K562 (cell line): Measurements from ENCODE around the gene SLC35A4. TPM values are rescaled to one million over a fixed set of nuclear protein-coding genes. Genes with fewer than 3 reads are reported as not detected.

Experiments
- ATAC-seq: fragments of 200-7000 bp; cut with Tn5 transposase; 3 replicates; pipeline ENCODE4 v1.9.1; 2020; ENCODE audit warnings: moderate library complexity
- BruUV-seq: library from RNA; stranded (reverse); fragments of 400-500 nt; replicated peaks from 2 replicates; lab custom pipeline; 2021; lab: Mats Ljungman, UMichigan
- CTCF ChIA-PET: fragments of 300-600 bp; formaldehyde crosslinking; extraction: SDS; loops from one replicate; lab custom pipeline; 2021; ENCODE audit warnings: low intra/inter-chr PET ratio; lab: Yijun Ruan, JAX
- POLR2A ChIA-PET: fragments of 300-600, 350-650 bp; sonication (Branson Sonifier 250); formaldehyde crosslinking; extraction: SDS; loops from one replicate; lab custom pipeline; 2021; ENCODE audit warnings: antibody characterized with exemption, inconsistent platforms; lab: Yijun Ruan, JAX
- DNase-seq, 4 experiments: peaks; one replicate each; pipeline versions ENCODE4 v3.0.0 to v3.0.0-alpha.2; 2011 to 2018; ENCODE audit warnings: low spot score in 3 of 4, mixed read lengths in 3 of 4; ENCODE audit errors: extremely low read depth in 1 of 4
- FAIRE-seq: peaks from 2 replicates; lab custom pipeline; 2011; peaks lifted over from hg19 to GRCh38; lab: Jason Lieb, UNC
- H2AFZ ChIP-seq: 2 replicates; pipeline ENCODE4 v1.6.0; 2011; ENCODE audit warnings: low read depth, low read length, control low read depth, inconsistent platforms
- H3K27ac ChIP-seq: fragments of 200-600 bp; 3 replicates; pipeline ENCODE4 v1.8.0; 2011; ENCODE audit warnings: low read depth, mild to moderate bottlenecking, control low read depth, inconsistent platforms, low read length, moderate library complexity, mixed read lengths; ENCODE audit errors: extremely low read depth
- H3K27me3 ChIP-seq, 2 experiments: fragments of 300-600 bp in 1 of 2; 2 replicates in 1 of 2; 3 replicates in 1 of 2; pipeline versions ENCODE4 v1.6.0 to v1.8.0; 2011; ENCODE audit warnings: inconsistent platforms in 2 of 2, low read length in 2 of 2, mild to moderate bottlenecking in 1 of 2, mixed read lengths in 1 of 2, moderate library complexity in 1 of 2; ENCODE audit not compliant: control insufficient read depth in 2 of 2, insufficient read depth in 2 of 2
- H3K36me3 ChIP-seq: fragments of 300-600 bp; 3 replicates; pipeline ENCODE4 v1.8.0; 2011; ENCODE audit warnings: mild to moderate bottlenecking, low read length, inconsistent platforms; ENCODE audit not compliant: control insufficient read depth, insufficient read depth
- H3K4me1 ChIP-seq, 2 experiments: fragments of 200-600 bp in 1 of 2; replicated peaks in 1 of 2; 2 replicates in 1 of 2; 3 replicates in 1 of 2; pipeline versions ENCODE4 v1.5.1 to v1.8.0; 2011; ENCODE audit warnings: inconsistent platforms in 2 of 2, low read length in 2 of 2, mild to moderate bottlenecking in 1 of 2, mixed read lengths in 1 of 2, moderate library complexity in 1 of 2; ENCODE audit not compliant: control insufficient read depth in 2 of 2, insufficient read depth in 2 of 2
- H3K4me2 ChIP-seq: 2 replicates; pipeline ENCODE4 v1.6.1; 2011; ENCODE audit warnings: low read length, control low read depth, inconsistent platforms, mixed read lengths; ENCODE audit not compliant: insufficient read depth
- H3K4me3 ChIP-seq: fragments of 200-600 bp; sonication (generic), shearing (Covaris generic); 2 replicates; pipeline ENCODE4 v1.5.1; 2016; ENCODE audit warnings: control low read depth, inconsistent platforms
- H3K79me2 ChIP-seq: fragments of 200-600 bp; 3 replicates; pipeline ENCODE4 v1.8.0; 2011; ENCODE audit warnings: low read length, inconsistent platforms; ENCODE audit not compliant: control insufficient read depth, insufficient read depth
- H3K9ac ChIP-seq, 2 experiments: 2 replicates each; pipeline versions ENCODE4 v1.6.0 to v1.6.1; 2011; ENCODE audit warnings: low read depth in 2 of 2, low read length in 2 of 2, control low read depth in 1 of 2, inconsistent platforms in 1 of 2, mild to moderate bottlenecking in 1 of 2, mixed read lengths in 1 of 2; ENCODE audit not compliant: insufficient read depth in 1 of 2
- H3K9me1 ChIP-seq: one replicate; pipeline ENCODE4 v1.6.0; 2011; ENCODE audit warnings: inconsistent platforms, mild to moderate bottlenecking, low read length, moderate library complexity; ENCODE audit not compliant: control insufficient read depth, insufficient read depth
- H3K9me3 ChIP-seq: replicated peaks from 2 replicates; pipeline ENCODE4 v1.5.1; 2011; ENCODE audit warnings: low read depth, low read length, inconsistent platforms; ENCODE audit not compliant: control insufficient read depth, insufficient read depth
- H4K20me1 ChIP-seq: replicated peaks from 2 replicates; pipeline ENCODE4 v1.6.1; 2011; ENCODE audit warnings: low read length, inconsistent platforms, mixed read lengths; ENCODE audit not compliant: control insufficient read depth, insufficient read depth
- CBX2 ChIP-seq: fragments of 200-600 bp; sonication (generic); IDR thresholded peaks from one replicate; pipeline ENCODE4 v1.6.1; 2012; ENCODE audit warnings: mild to moderate bottlenecking, low read length, inconsistent platforms; ENCODE audit not compliant: insufficient read depth, poor library complexity, severe bottlenecking
- CEBPG ChIP-seq, 3 experiments: fragments of 200-800 bp in 1 of 3; sonication (Bioruptor generic) in 1 of 3; sonication (generic) in 1 of 3; formaldehyde crosslinking in 1 of 3; IDR thresholded peaks in 2 of 3; conservative IDR thresholded peaks in 1 of 3; 2 replicates each; pipeline versions ENCODE4 v1.6.1 to v1.8.0; 2016 to 2022; ENCODE audit warnings: missing compliant biosample characterization in 2 of 3, missing genetic modification characterization in 2 of 3, mild to moderate bottlenecking in 1 of 3, missing genetic modification reagents in 1 of 3
- FOSL1 ChIP-seq: fragments of 200-800 bp; sonication (Bioruptor generic); conservative IDR thresholded peaks from 2 replicates; pipeline ENCODE4 v1.6.1; 2016; ENCODE audit warnings: missing genetic modification characterization, missing compliant biosample characterization
- KAT7 ChIP-seq: sonication (generic); formaldehyde crosslinking; IDR thresholded peaks from 2 replicates; pipeline ENCODE4 v1.8.0; 2022; ENCODE audit warnings: missing genetic modification reagents, mild to moderate bottlenecking, borderline replicate concordance
- NFE2L1 ChIP-seq: fragments of 450-650 bp; IDR thresholded peaks from 2 replicates; pipeline ENCODE4 v1.6.1; 2016; ENCODE audit warnings: missing genetic modification characterization, low read depth, mild to moderate bottlenecking, missing compliant biosample characterization, moderate library complexity, borderline replicate concordance
- PHF20 ChIP-seq: fragments of 450-650 bp; IDR thresholded peaks from 2 replicates; pipeline ENCODE4 v1.6.1; 2018; ENCODE audit not compliant: partially characterized antibody
- PRDM10 ChIP-seq: fragments of 450-650 bp; IDR thresholded peaks from 2 replicates; pipeline ENCODE4 v1.6.1; 2018; ENCODE audit not compliant: partially characterized antibody
- SIX5 ChIP-seq, 2 experiments: IDR thresholded peaks; 2 replicates each; pipeline ENCODE4 v1.6.1; 2011; ENCODE audit warnings: low read length in 2 of 2, borderline replicate concordance in 1 of 2, low read depth in 1 of 2, mild to moderate bottlenecking in 1 of 2, moderate library complexity in 1 of 2; ENCODE audit not compliant: insufficient read depth in 1 of 2
- SREBF2 ChIP-seq: sonication (generic); formaldehyde crosslinking; IDR thresholded peaks from 2 replicates; pipeline ENCODE4 v1.4.0; 2020; ENCODE audit warnings: mild to moderate bottlenecking, missing genetic modification reagents
- ZBTB43 ChIP-seq: sonication (generic); formaldehyde crosslinking; IDR thresholded peaks from 2 replicates; pipeline ENCODE4 v1.8.0; 2023; ENCODE audit warnings: mild to moderate bottlenecking, missing genetic modification reagents
- whole genome bisulfite sequencing: fragments of 100-300 bp; shearing (Covaris generic); methylation state at CpG from one replicate; pipeline ENCODE4 v1.1.6; 2016; ENCODE audit warnings: low coverage, mixed read lengths; ENCODE audit not compliant: insufficient coverage; ENCODE audit errors: missing lambda C conversion rate; 5-methylcytosine and 5-hydroxymethylcytosine counted together
- in situ Hi-C: fragments of 300-500 bp; cut with MboI; formaldehyde crosslinking; loops from 4 replicates; pipeline ENCODE4 v1.15.0; 2018; ENCODE audit warnings: inconsistent platforms, mixed read lengths
- intact Hi-C: fragments of 100-400 bp; cut with micrococcal nuclease; formaldehyde crosslinking; loops from 2 replicates; pipeline ENCODE4 v1.14.2; 2022
- polyA plus RNA-seq, 8 experiments: library from polyadenylated mRNA; depleted of rRNA in 4 of 8; stranded (reverse) in 5 of 8; unstranded in 3 of 8; fragments of >200 nt; fragmentation: Nextera tagmentation in 2 of 8; fragmentation: Illumina TruSeq in 1 of 8; extraction: Ambion mirVana in 2 of 8; extraction: Trizol in 1 of 8; gene quantifications; 2 replicates each; pipeline versions ENCODE4 v1.2.1 to v1.2.3, GENCODE V29; 2011 to 2014; ENCODE audit warnings: inconsistent platforms in 1 of 8, missing spikeins in 1 of 8
- total RNA-seq, 7 experiments: library from RNA; depleted of rRNA in 6 of 7; stranded (reverse); fragments of >200 nt in 6 of 7; fragmentation: Illumina TruSeq in 2 of 7; extraction: Trizol in 2 of 7; gene quantifications; 2 replicates each; pipeline versions ENCODE4 v1.2.1 to v1.2.3, GENCODE V29; 2011 to 2021; ENCODE audit warnings: low replicate concordance in 1 of 7
- TF ChIP-seq, protein P1 (sequence below): fragments of 450-650 bp; formaldehyde crosslinking; IDR thresholded peaks from 2 replicates; pipeline ENCODE4 v1.4.0; 2020; ENCODE audit warnings: mild to moderate bottlenecking, mixed read lengths

SLC35A4 gene
- total and polyA plus RNA-seq, 9 of the 15 experiments (the other 6 are each of a cell fraction or from before 2014, with no cell fraction given) = 21.8 to 171 (median 42.5) TPM

GRCh38 chr5:140557136-140557805 is 7.4 kb upstream of the SLC35A4 start, which contains the start of gene SRA1 (continued):
- no peak for TF ChIP-seq SREBF2
- no peak for TF ChIP-seq KAT7
- 0 out of 2 replicates have a peak, but pooled peaks have one; percentile 26 for TF ChIP-seq FOSL1
- TF ChIP-seq PHF20 = peak; percentile 65
- TF ChIP-seq, all 486 proteins: peak for 123

DNA sequence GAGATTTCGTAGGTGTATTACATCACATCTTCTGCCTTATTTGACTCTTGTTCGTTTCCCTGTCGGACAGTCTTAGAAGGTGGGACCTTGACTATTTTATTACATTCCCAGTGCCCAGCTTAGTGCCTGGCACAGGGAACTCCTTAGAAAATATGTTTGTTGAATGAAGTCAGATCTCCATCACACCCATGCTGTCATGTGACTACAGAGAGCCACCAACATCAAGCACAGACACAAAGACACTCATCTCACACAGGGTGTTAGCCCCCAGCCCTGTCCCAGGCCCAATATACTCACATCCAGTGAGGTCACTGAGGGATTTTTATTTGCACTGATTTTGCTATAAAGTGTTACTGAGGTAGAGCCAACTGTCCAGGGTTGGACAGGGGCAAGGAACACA is 6.7 kb upstream of the SLC35A4 start:
- Histone ChIP-seq H3K4me2 (peak overlapping the region; percentile 91), H3K4me1 (peaks cover 23 to 27% of the 10 kb centered on the region in 2 experiments), H3K9me3 (no peaks in the 10 kb centered on the region), H3K27me3 (no peaks in the 10 kb centered on the region), H3K79me2 (peaks cover 44% of the 10 kb centered on the region), H4K20me1 (0 out of 2 replicates have a peak, but pooled peaks cover 5% of the 10 kb centered on the region), H3K4me3 (peak overlapping the region; percentile 77), H3K27ac (peak overlapping the region; percentile 86), H3K36me3 (peaks cover 30% of the 10 kb centered on the region; the same call in 2 of the 3 replicates), H3K9ac (peak overlapping the region; percentile 87 to 97; a peak in 3 of 4 replicates), H3K9me1 (no peaks in the 10 kb centered on the region), H2AFZ (peak overlapping the region; percentile 77)
- intact Hi-C loops = loop anchor here (2.0 to 10.0 kb wide), 5 partner anchors 81 to 383 kb away; partner anchors contain the start of genes ANKHD1, CYSTM1 and TMCO6
- ATAC-seq = no peak
- in situ Hi-C loops = no loop called here
- no TSS peak for BruUV-seq
- DNase-seq = no peak
- ChIA-PET CTCF (no interaction called here), POLR2A (interaction anchor here (0.6 to 4.2 kb wide), 7 partner anchors 10 to 157 kb away, joined by 3 to 56 read pairs (median 6); partner anchors contain the start of genes ANKHD1, EIF4EBP3, HARS1 and HARS2)
- FAIRE-seq = no peak
- WGBS = 63% methylated on average over 3 of the region's 3 CpGs
- TF ChIP-seq, protein P1, sequence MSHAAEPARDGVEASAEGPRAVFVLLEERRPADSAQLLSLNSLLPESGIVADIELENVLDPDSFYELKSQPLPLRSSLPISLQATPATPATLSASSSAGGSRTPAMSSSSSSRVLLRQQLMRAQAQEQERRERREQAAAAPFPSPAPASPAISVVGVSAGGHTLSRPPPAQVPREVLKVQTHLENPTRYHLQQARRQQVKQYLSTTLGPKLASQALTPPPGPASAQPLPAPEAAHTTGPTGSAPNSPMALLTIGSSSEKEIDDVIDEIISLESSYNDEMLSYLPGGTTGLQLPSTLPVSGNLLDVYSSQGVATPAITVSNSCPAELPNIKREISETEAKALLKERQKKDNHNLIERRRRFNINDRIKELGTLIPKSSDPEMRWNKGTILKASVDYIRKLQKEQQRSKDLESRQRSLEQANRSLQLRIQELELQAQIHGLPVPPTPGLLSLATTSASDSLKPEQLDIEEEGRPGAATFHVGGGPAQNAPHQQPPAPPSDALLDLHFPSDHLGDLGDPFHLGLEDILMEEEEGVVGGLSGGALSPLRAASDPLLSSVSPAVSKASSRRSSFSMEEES = peak; percentile 78
- TF ChIP-seq NFE2L1 (tag) = no peak
- no peak for TF ChIP-seq PRDM10
- TF ChIP-seq CBX2 = no peak
- TF ChIP-seq CEBPG (CRISPR knock-in tag; IDR thresholded peaks at IDR 0.05) = no peak
- 0 out of 4 replicates have a peak, but pooled peaks of 1 of the 2 experiments have one; percentile 10 for TF ChIP-seq CEBPG (tag; conservative IDR thresholded peaks at IDR 0.05 in 1 of 2, IDR thresholded peaks at IDR 0.05 in 1 of 2)
- TF ChIP-seq ZBTB43 (CRISPR knock-in tag) = no peak
- no peak for TF ChIP-seq SIX5 (IDR thresholded peaks at IDR 0.05; ENCODE audit: borderline replicate concordance in 1 of 2, insufficient read depth in 1 of 2, low read depth in 1 of 2, low read length in 2 of 2)
